ENCODE data around the gene ATPAF2. TPM values are rescaled to one million over a fixed set of nuclear protein-coding genes. Genes with fewer than 3 reads are reported as not detected.

ATPAF2 gene
- total RNA-seq, 1 experiment from 2014 or later, result 40.5 TPM

DNA sequence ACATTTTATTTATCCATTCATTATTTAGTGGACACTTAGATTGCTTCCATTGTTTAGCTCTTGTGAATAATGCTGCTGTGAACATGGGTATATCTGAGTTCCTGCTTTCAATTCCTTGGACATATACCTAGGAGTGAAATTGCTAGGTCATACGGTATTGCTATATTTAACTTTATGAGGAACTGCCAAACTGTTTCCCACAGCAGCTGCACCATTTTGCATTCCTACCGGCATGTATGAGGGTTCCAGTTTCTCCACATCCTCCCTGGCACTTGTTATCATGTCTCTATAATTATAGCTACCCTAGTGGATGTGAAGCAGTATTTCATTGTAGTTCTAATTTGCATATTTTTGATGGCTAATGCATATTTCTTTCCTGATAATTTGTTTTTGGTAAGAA, 25.1 kb upstream of the ATPAF2 start:
- no peak overlapping the region for H3K9ac ChIP-seq (ENCODE audit: low read length)
- no peak overlapping the region for H3K4me2 ChIP-seq (ENCODE audit: low read length)
- DNase-seq, result no peak
- no TSS peak for BruUV-seq (replicated peaks)
- TF ChIP-seq, protein P1, sequence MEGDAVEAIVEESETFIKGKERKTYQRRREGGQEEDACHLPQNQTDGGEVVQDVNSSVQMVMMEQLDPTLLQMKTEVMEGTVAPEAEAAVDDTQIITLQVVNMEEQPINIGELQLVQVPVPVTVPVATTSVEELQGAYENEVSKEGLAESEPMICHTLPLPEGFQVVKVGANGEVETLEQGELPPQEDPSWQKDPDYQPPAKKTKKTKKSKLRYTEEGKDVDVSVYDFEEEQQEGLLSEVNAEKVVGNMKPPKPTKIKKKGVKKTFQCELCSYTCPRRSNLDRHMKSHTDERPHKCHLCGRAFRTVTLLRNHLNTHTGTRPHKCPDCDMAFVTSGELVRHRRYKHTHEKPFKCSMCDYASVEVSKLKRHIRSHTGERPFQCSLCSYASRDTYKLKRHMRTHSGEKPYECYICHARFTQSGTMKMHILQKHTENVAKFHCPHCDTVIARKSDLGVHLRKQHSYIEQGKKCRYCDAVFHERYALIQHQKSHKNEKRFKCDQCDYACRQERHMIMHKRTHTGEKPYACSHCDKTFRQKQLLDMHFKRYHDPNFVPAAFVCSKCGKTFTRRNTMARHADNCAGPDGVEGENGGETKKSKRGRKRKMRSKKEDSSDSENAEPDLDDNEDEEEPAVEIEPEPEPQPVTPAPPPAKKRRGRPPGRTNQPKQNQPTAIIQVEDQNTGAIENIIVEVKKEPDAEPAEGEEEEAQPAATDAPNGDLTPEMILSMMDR (conservative IDR thresholded peaks at IDR 0.05; ENCODE audit: low read depth, low read length), result no peak
- TF ChIP-seq EZH2 (IDR thresholded peaks at IDR 0.05; ENCODE audit: low read length, unreplicated experiment) (no peak), EZH2phosphoT487 (IDR thresholded peaks at IDR 0.05; ENCODE audit: borderline replicate concordance, low read length) (no peak)
- no peaks in the 10 kb centered on the region for H3K9me3 ChIP-seq (ENCODE audit: low read length)
- H3K27me3 ChIP-seq (ENCODE audit: low read length), result no peaks in the 10 kb centered on the region
- intact Hi-C loops (cut with micrococcal nuclease), result no loop called here
- H3K4me1 ChIP-seq (ENCODE audit: insufficient read depth, low read length), result no peaks in the 10 kb centered on the region
- CTCF ChIA-PET, result no interaction called here
- no peak overlapping the region for H3K27ac ChIP-seq (ENCODE audit: low read length)
- no peaks in the 10 kb centered on the region for H3F3A ChIP-seq (ENCODE audit: low read length, unreplicated experiment)
- no peak overlapping the region for H2AFZ ChIP-seq (ENCODE audit: low read length)
- H4K20me1 ChIP-seq (ENCODE audit: low read length), result no peaks in the 10 kb centered on the region
- no peaks in the 10 kb centered on the region for H3K79me2 ChIP-seq (ENCODE audit: low read length)
- ATAC-seq, result no peak
- H3K36me3 ChIP-seq (ENCODE audit: low read depth, low read length), result peaks cover 10% of the 10 kb centered on the region; the same call in 1 of the 2 replicates
- H3K4me3 ChIP-seq (ENCODE audit: low read length), result no peak overlapping the region
- no peaks in the 10 kb centered on the region for H3K9me2 ChIP-seq (replicated peaks; ENCODE audit: low read length)
- POLR2A ChIA-PET (ENCODE audit: unreplicated experiment), result no interaction called here

DNA sequence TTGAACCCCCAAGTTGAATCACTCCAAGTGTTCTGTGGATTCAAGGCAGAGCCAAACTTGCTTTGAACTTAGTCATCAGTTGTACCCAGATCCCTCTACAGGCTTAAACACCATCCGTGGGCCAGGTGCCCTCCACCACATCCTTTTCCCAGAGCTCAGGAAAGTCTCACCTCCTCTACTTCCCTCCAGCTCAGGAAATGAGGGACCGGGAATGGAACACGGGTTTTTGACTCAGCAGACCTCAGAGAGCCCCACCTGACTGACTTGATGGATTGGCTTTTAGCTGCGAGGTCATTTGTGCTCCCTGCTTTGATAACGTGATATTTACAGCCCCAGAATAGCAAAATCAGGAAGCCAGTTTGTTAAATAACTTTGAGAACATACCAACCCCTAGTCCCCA, 20.3 kb upstream of the ATPAF2 start:
- no TSS peak for BruUV-seq (replicated peaks)
- Histone ChIP-seq H4K20me1 (ENCODE audit: low read length) (no peaks in the 10 kb centered on the region), H3K4me3 (ENCODE audit: low read length) (no peak overlapping the region), H3K79me2 (ENCODE audit: low read length) (no peaks in the 10 kb centered on the region), H3K27me3 (ENCODE audit: low read length) (no peaks in the 10 kb centered on the region), H3K4me1 (ENCODE audit: insufficient read depth, low read length) (no peaks in the 10 kb centered on the region), H3F3A (ENCODE audit: low read length, unreplicated experiment) (no peaks in the 10 kb centered on the region), H3K4me2 (ENCODE audit: low read length) (no peak overlapping the region), H3K36me3 (ENCODE audit: low read depth, low read length) (peaks cover 11% of the 10 kb centered on the region; the same call in 1 of the 2 replicates), H2AFZ (ENCODE audit: low read length) (no peak overlapping the region), H3K9me2 (replicated peaks; ENCODE audit: low read length) (no peaks in the 10 kb centered on the region), H3K9ac (ENCODE audit: low read length) (no peak overlapping the region), H3K27ac (ENCODE audit: low read length) (no peak overlapping the region), H3K9me3 (ENCODE audit: low read length) (no peaks in the 10 kb centered on the region)
- intact Hi-C loops (cut with micrococcal nuclease), result no loop called here
- ChIA-PET CTCF (no interaction called here), POLR2A (ENCODE audit: unreplicated experiment) (no interaction called here)
- DNase-seq, result peak; percentile 17
- ATAC-seq, result no peak
- no peak for TF ChIP-seq EZH2 (IDR thresholded peaks at IDR 0.05; ENCODE audit: low read length, unreplicated experiment)
- TF ChIP-seq, protein P1 (conservative IDR thresholded peaks at IDR 0.05; ENCODE audit: low read depth, low read length), result no peak
- no peak for TF ChIP-seq EZH2phosphoT487 (IDR thresholded peaks at IDR 0.05; ENCODE audit: borderline replicate concordance, low read length)

DNA sequence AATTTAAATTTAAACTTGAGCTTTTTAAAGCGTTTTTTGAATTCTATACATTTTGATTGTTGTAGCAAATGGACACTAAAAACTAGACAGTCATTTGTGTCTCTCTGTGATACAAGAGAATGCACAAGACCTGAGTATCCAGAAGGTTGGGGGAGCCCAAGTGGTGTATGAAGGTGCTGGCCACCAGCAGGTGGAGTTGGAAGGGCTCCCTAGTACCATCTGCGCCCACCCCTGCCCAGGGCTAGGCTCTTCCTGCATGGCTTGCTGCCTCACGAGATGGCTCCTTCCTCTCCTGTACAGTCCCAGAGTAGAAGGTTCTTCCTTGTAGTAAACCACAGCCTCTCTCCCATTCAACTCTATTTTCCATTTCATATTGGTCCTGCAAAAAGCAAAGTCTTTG, 17.2 kb upstream of the ATPAF2 start:
- H3K36me3 ChIP-seq (ENCODE audit: low read depth, low read length), result peaks cover 9% of the 10 kb centered on the region; the same call in 1 of the 2 replicates
- POLR2A ChIA-PET (ENCODE audit: unreplicated experiment), result no interaction called here
- no peak for ATAC-seq

More for the DNA sequence above, 17.2 kb upstream of the ATPAF2 start:
- Histone ChIP-seq H3K79me2 (ENCODE audit: low read length) (no peaks in the 10 kb centered on the region), H3K4me3 (ENCODE audit: low read length) (no peak overlapping the region), H3K9me3 (ENCODE audit: low read length) (no peaks in the 10 kb centered on the region), H3K4me2 (ENCODE audit: low read length) (no peak overlapping the region), H3K9me2 (replicated peaks; ENCODE audit: low read length) (no peaks in the 10 kb centered on the region), H3K9ac (ENCODE audit: low read length) (no peak overlapping the region), H3K27ac (ENCODE audit: low read length) (no peak overlapping the region), H3F3A (ENCODE audit: low read length, unreplicated experiment) (no peaks in the 10 kb centered on the region), H3K27me3 (ENCODE audit: low read length) (no peaks in the 10 kb centered on the region), H2AFZ (ENCODE audit: low read length) (no peak overlapping the region), H3K4me1 (ENCODE audit: insufficient read depth, low read length) (no peaks in the 10 kb centered on the region), H4K20me1 (ENCODE audit: low read length) (no peaks in the 10 kb centered on the region)
- no peak for DNase-seq
- BruUV-seq (replicated peaks), result no TSS peak
- TF ChIP-seq, protein P1 (conservative IDR thresholded peaks at IDR 0.05; ENCODE audit: low read depth, low read length), result peak; percentile 23; the same call in 1 of the 2 replicates
- no peak for TF ChIP-seq EZH2 (IDR thresholded peaks at IDR 0.05; ENCODE audit: low read length, unreplicated experiment)
- CTCF ChIA-PET, result no interaction called here
- intact Hi-C loops (cut with micrococcal nuclease), result no loop called here
